ENCODE data around the gene ALG13.
"Not testable (repeated sequence)": the region's sequence is repeated elsewhere in the genome, so short reads cannot be mapped to it uniquely, and the experiment has no call there.

ALG13 gene

GRCh38 chrX:111759686-111760085, 78.7 kb downstream of the ALG13 start:
- DNase-seq (ENCODE audit: low read depth in 2 of 2) = no peak

GRCh38 chrX:111761578-111762135, 80.7 kb downstream of the ALG13 start:
- no peak for DNase-seq (ENCODE audit: low read depth in 2 of 2)

- no peak for DNase-seq (ENCODE audit: low read depth in 2 of 2)
Measured at GRCh38 chrX:111778591-111778990, 97.6 kb downstream of the ALG13 start.

GRCh38 chrX:111779582-111779981, 98.6 kb downstream of the ALG13 start:
- DNase-seq (ENCODE audit: low read depth in 2 of 2) = no peak

GRCh38 chrX:111784667-111785066, 103.7 kb downstream of the ALG13 start:
- DNase-seq (ENCODE audit: low read depth in 2 of 2) = no peak

- DNase-seq (ENCODE audit: low read depth in 2 of 2) = not testable (repeated sequence)
Measured at GRCh38 chrX:111790054-111790453, 109.1 kb downstream of the ALG13 start.

Measured in stimulated activated CD4-positive, alpha-beta T cell treated with anti-CD3 and anti-CD28 coated beads, Interleukin-12 subunit alpha, Interleukin-12 subunit beta, amount 100 ng/mL, for 24 hours (primary cell).